GM12875 (cell line): ENCODE measurements around the gene SLC5A11.
"Not testable (repeated sequence)": the region's sequence is repeated elsewhere in the genome, so short reads cannot be mapped to it uniquely, and the experiment has no call there.

Experiments used
- H3K4me3 ChIP-seq: one replicate; pipeline ENCODE4 v1.5.1; 2011; ENCODE audit warnings: low read depth, low read length, control low read depth
- TF ChIP-seq, protein P1 (sequence below): IDR thresholded peaks from 2 replicates; pipeline ENCODE4 v1.5.1; 2011; ENCODE audit warnings: low read depth, mild to moderate bottlenecking, control low read depth, inconsistent platforms, low read length, moderate library complexity, borderline replicate concordance; ENCODE audit not compliant: insufficient read depth

The SLC5A11 gene, protein sequence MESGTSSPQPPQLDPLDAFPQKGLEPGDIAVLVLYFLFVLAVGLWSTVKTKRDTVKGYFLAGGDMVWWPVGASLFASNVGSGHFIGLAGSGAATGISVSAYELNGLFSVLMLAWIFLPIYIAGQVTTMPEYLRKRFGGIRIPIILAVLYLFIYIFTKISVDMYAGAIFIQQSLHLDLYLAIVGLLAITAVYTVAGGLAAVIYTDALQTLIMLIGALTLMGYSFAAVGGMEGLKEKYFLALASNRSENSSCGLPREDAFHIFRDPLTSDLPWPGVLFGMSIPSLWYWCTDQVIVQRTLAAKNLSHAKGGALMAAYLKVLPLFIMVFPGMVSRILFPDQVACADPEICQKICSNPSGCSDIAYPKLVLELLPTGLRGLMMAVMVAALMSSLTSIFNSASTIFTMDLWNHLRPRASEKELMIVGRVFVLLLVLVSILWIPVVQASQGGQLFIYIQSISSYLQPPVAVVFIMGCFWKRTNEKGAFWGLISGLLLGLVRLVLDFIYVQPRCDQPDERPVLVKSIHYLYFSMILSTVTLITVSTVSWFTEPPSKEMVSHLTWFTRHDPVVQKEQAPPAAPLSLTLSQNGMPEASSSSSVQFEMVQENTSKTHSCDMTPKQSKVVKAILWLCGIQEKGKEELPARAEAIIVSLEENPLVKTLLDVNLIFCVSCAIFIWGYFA

DNA sequence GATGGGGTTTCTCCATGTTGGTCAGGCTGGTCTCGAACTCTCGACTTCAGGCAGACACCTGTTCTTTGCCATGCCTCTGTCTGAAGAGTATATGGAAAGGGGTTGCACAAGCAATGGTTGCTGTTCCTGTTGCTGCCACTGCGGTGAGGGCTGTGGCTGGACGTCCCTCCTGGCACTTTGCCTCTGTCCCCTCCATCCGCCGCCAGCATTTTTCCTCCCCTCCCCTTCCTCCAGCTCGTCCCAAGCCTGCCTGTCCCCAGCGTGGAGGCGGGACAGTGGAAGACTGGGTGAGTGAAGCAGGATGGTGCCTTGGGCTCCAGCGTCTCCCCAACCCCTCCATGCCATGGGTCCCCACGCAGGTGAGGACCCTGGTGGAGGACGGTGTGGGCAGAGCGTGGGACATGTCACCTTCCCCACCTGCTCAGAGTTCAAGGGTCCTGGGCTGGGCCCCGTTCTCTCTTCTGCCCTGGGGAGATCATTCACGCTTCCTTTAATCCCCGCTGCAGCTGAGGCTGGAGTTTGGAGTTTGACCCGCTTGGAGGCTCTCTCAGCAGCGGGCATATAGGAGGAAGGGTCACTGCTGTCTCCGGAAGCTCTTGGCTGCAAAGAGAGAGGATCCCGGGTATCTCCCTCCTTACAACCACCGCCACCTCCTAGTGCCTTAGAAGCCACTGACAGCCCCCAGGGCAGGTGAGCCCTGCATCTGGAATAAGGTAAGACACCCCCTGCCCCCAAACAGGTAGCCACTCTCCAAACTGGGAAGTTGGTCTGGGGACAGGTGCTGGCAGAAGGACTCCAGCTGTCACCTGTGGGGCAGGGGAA, at the start of gene SLC5A11:
Gene SLC5A11 (plus strand): TSS at position 238 of the 822 bp plus-strand sequence. CDS start 12,681 bp downstream, outside the sequence.
- no peak within 1 kb of the TSS for H3K4me3 ChIP-seq
- TF ChIP-seq, protein P1, sequence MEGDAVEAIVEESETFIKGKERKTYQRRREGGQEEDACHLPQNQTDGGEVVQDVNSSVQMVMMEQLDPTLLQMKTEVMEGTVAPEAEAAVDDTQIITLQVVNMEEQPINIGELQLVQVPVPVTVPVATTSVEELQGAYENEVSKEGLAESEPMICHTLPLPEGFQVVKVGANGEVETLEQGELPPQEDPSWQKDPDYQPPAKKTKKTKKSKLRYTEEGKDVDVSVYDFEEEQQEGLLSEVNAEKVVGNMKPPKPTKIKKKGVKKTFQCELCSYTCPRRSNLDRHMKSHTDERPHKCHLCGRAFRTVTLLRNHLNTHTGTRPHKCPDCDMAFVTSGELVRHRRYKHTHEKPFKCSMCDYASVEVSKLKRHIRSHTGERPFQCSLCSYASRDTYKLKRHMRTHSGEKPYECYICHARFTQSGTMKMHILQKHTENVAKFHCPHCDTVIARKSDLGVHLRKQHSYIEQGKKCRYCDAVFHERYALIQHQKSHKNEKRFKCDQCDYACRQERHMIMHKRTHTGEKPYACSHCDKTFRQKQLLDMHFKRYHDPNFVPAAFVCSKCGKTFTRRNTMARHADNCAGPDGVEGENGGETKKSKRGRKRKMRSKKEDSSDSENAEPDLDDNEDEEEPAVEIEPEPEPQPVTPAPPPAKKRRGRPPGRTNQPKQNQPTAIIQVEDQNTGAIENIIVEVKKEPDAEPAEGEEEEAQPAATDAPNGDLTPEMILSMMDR = no peak

DNA sequence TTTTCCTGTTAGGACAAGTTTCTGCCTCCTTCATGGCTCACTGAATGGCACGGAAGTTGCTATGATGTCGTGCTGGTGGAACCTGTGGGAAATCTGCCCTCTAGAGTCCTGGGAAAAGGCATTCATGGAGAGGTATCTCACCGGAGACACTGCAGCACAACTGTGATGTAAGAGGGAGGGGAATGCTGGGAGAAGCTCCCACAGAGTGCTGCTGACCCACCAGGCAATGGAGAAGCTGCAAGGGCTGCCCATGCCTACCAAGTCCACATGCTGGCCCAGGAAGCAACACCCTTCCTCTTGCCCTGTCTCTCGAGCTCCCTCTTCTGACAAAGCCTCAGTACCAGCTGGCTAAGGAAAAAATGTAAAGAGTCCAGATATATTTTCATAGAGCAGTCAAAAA, 45.2 kb upstream of the SLC5A11 start:
- H3K4me3 ChIP-seq = no peak overlapping the region
- TF ChIP-seq, protein P1 = no peak

DNA sequence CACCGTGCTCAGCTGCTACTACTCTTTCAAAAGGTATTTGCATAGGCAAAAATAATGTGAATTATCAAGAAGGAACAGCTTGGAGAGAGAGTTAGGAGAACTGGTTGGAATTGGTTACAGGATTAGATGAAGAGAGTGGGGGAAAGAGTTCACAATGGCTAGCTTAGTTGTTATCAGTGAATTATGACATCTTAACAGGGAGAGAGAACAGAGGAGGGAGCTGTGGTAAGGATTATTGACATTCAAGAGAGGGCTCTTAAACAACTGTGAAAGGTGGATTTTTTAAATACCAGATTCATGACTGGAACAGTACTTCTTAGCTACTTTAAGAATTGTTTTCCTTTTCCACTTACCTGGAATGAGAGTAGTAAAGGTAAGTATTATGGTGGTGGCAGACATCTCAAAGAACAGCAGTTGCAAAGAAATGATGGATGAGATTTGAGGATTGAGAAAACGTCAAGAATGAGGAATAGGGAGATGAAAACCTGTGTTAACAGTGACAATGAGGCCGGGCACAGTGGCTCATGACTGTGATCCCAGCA, 43.9 kb upstream of the SLC5A11 start:
- H3K4me3 ChIP-seq = no peak overlapping the region
- TF ChIP-seq, protein P1 = no peak

DNA sequence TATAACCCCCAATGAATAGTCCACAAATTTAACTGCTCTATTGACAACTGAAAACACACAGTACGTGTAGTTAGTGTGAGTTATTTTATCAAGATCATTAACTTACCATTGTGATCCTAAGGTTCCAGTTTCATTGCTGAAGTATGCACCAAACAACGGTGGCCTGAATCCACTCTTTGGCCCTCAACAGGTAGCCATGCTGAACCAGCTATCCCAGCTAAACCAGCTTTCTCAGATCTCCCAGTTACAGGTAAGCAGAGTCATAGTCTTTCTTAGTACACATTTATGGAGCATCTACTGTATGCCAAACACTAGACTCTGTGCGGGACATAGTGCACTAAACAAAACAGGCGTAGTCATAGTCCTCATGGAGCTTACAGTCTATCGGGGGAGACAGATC, 40.3 kb upstream of the SLC5A11 start:
- TF ChIP-seq, protein P1 = no peak

DNA sequence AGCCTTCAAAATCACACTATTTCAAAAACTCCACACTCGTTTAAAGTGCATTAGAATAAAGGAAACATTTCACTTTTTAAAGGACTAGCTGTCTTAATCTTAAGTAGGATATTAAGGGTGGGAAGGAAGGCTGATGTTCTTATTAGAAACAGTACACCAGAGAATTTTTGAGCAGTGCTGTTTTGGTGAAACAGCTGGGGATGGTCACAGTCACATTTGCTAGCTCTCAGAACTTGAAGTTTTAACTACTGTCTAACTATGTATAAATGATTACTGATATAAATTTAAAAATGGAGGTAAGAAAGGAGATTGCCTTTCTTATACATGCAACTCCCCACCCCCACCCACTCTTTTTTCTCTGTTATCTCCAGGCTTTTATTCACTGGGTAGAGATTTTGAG, 38.5 kb upstream of the SLC5A11 start:
- no peak overlapping the region for H3K4me3 ChIP-seq
- TF ChIP-seq, protein P1 = no peak

More for the DNA sequence above, 40.3 kb upstream of the SLC5A11 start:
- H3K4me3 ChIP-seq = no peak overlapping the region

DNA sequence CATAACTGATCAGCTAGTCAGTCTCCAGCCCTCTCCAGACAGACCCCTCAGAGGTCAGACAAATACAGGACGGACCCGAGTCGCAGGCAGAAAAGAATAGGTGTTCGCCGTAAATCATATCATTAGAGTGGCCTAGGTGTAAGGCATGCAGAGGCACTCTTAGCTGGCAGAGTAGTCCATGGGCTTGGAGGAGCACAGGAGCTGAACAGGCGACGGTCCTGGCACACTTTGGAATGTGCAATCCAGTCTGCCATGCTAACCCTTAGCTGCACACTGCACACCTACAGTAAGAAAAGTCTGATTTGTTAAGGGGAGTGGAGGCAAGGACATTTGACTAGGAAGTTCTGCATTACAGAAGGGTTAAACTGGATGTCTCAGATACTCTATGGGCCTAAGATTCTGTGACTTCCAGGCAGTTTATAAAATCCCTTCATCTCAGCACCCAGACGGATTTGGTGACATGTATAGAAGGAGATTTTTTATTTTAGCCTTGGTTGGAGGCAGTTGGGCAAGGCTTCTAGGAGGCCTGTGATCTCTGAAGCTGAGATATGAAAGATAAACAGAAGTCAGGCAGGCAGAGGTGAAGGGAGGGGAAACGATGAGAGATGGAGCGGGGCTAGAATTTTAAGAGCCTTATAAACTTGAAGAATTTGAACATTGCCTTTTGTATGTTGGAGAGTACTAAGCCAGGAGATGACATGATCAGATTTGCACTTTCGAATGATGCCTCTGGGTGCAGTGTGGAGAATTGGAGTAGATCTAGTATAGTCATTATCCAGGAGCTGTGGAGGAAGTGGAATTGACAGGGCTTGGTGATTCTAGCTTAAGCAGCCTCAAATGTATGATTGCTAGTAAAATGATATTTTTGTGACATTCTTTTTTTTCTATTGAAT, 34.6 kb upstream of the SLC5A11 start:
- TF ChIP-seq, protein P1 = no peak
- no peak overlapping the region for H3K4me3 ChIP-seq

DNA sequence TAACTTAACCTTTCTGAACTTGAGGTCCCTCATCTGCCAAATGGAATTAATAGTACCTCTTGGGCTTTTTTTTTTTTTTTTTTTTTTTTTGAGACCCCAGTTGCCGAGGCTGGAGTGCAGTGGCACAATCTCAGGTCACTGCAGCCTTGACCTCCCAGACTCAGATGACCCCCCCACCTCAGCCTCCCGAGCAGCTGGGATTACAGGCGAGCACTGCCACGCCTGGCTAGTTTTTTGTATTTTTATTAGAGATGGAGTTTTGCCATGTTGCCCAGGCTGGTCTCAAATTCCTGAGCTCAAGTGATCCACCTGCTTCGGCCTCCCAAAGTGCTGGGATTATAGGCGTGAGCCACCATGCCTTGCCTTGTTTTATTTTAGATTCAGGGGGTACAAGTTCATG, 33.0 kb upstream of the SLC5A11 start:
- not testable (repeated sequence) for H3K4me3 ChIP-seq
